HCT116 (cell line): ENCODE measurements around the gene RHBDL3. TPM values are rescaled to one million over a fixed set of nuclear protein-coding genes. Genes with fewer than 3 reads are reported as not detected.
A peak's percentile ranks its signal among the peaks of the same experiment; 100 is the strongest.

Source experiments
- ATAC-seq: fragments of 200-7000 bp; cut with Tn5 transposase; 2 replicates; pipeline ENCODE4 v1.9.1; 2020; ENCODE audit warnings: mild to moderate bottlenecking, moderate library complexity
- BruUV-seq: library from RNA; stranded (reverse); fragments of 400-500 nt; replicated peaks from 2 replicates; lab custom pipeline; 2021; lab: Mats Ljungman, UMichigan
- CTCF ChIA-PET: fragments of 300-600 bp; sonication (Branson Sonifier 250); formaldehyde crosslinking; loops from one replicate; lab custom pipeline; 2021; ENCODE audit warnings: antibody characterized with exemption; lab: Charles Lee
- POLR2A ChIA-PET: fragments of 300-600, 350-600 bp; sonication (Branson Sonifier 250); formaldehyde crosslinking; loops from one replicate; lab custom pipeline; 2021; ENCODE audit warnings: antibody characterized with exemption; lab: Charles Lee
- RAD21 ChIA-PET, 2 experiments: fragments of 300-600 bp; sonication (Branson Sonifier 250); formaldehyde crosslinking; loops; one replicate each; lab custom pipeline; 2023; ENCODE audit warnings: low total read pairs in 2 of 2; ENCODE audit not compliant: uncharacterized antibody in 2 of 2, unreplicated experiment in 2 of 2, low non-redundant PET in 1 of 2; lab: Charles Lee
- DNase-seq: peaks from one replicate; pipeline ENCODE4 v3.0.0-alpha.2; 2010; ENCODE audit warnings: low read depth, low spot score
- H2AFZ ChIP-seq: fragments of 200-600 bp; shearing (Covaris generic), sonication (generic); 2 replicates; pipeline ENCODE4 v1.6.1; 2017; ENCODE audit warnings: low read depth, mixed run types, mixed read lengths, antibody characterized with exemption, low read length; ENCODE audit not compliant: poor library complexity, severe bottlenecking
- H3K27ac ChIP-seq: 2 replicates; pipeline ENCODE4 v1.5.1; 2012; ENCODE audit warnings: low read depth, low read length
- H3K27me3 ChIP-seq: fragments of 200-600 bp; sonication (generic); 2 replicates; pipeline ENCODE4 v1.6.1; 2016; ENCODE audit warnings: mixed run types, low read length, mixed read lengths; ENCODE audit not compliant: insufficient read depth
- H3K36me3 ChIP-seq, 2 experiments: fragments of 200-500 bp in 1 of 2; fragments of 200-600 bp in 1 of 2; sonication (Bioruptor generic) in 1 of 2; sonication (generic) in 1 of 2; 2 replicates each; pipeline versions ENCODE4 v1.5.1 to v1.6.1; 2014 to 2016; ENCODE audit warnings: low read length in 2 of 2, inconsistent platforms in 1 of 2, mixed read lengths in 1 of 2, mixed run types in 1 of 2; ENCODE audit not compliant: insufficient read depth in 2 of 2, control insufficient read depth in 1 of 2
- H3K4me1 ChIP-seq, 2 experiments: fragments of 200-600 bp in 1 of 2; sonication (generic) in 1 of 2; 2 replicates each; pipeline versions ENCODE4 v1.5.1 to v1.6.1; 2012 to 2017; ENCODE audit warnings: low read length in 2 of 2, inconsistent platforms in 1 of 2, mild to moderate bottlenecking in 1 of 2, mixed read lengths in 1 of 2, mixed run types in 1 of 2, moderate library complexity in 1 of 2; ENCODE audit not compliant: insufficient read depth in 2 of 2, control insufficient read depth in 1 of 2
- H3K4me2 ChIP-seq: fragments of 200-600 bp; sonication (generic); 2 replicates; pipeline ENCODE4 v1.6.1; 2017; ENCODE audit warnings: mixed run types, low read length, mixed read lengths
- H3K4me3 ChIP-seq, 2 experiments: fragments of 200-600 bp in 1 of 2; sonication (generic) in 1 of 2; replicated peaks in 1 of 2; 2 replicates each; pipeline ENCODE4 v1.5.1; 2011 to 2016; ENCODE audit warnings: low read length in 2 of 2, control low read depth in 1 of 2, low read depth in 1 of 2, mild to moderate bottlenecking in 1 of 2, mixed read lengths in 1 of 2, mixed run types in 1 of 2
- H3K79me2 ChIP-seq: fragments of 200-600 bp; sonication (generic); 2 replicates; pipeline ENCODE4 v1.6.1; 2017; ENCODE audit warnings: mild to moderate bottlenecking, mixed run types, low read length, moderate library complexity, mixed read lengths; ENCODE audit not compliant: insufficient read depth
- H3K9ac ChIP-seq: fragments of 200-600 bp; sonication (generic); 2 replicates; pipeline ENCODE4 v1.6.1; 2016; ENCODE audit warnings: low read length, mixed read lengths
- H3K9me2 ChIP-seq: fragments of 200-600 bp; sonication (generic), shearing (Covaris generic); 2 replicates; pipeline ENCODE4 v1.6.1; 2017; ENCODE audit warnings: mixed run types, mild to moderate bottlenecking, moderate library complexity; ENCODE audit not compliant: insufficient read depth
- H3K9me3 ChIP-seq, 2 experiments: fragments of 200-500 bp in 1 of 2; fragments of 200-600 bp in 1 of 2; sonication (Bioruptor generic) in 1 of 2; sonication (generic) in 1 of 2; 2 replicates each; pipeline ENCODE4 v1.6.1; 2014 to 2017; ENCODE audit warnings: low read length in 2 of 2, mixed read lengths in 2 of 2, inconsistent platforms in 1 of 2, low read depth in 1 of 2, mild to moderate bottlenecking in 1 of 2, mixed run types in 1 of 2, moderate library complexity in 1 of 2; ENCODE audit not compliant: control insufficient read depth in 1 of 2, insufficient read depth in 1 of 2
- H4K20me1 ChIP-seq: fragments of 200-600 bp; sonication (generic), shearing (Covaris generic); 2 replicates; pipeline ENCODE4 v1.6.1; 2017; ENCODE audit warnings: mixed run types, mild to moderate bottlenecking, moderate library complexity; ENCODE audit not compliant: insufficient read depth
- CTCF ChIP-seq, 3 experiments: fragments of 200-600 bp in 1 of 3; sonication (generic) in 1 of 3; IDR thresholded peaks in 2 of 3; conservative IDR thresholded peaks in 1 of 3; 2 replicates each; pipeline ENCODE4 v1.5.1; 2012 to 2017; ENCODE audit warnings: low read depth in 2 of 3, low read length in 2 of 3, antibody characterized with exemption in 1 of 3, borderline replicate concordance in 1 of 3, control low read depth in 1 of 3, mild to moderate bottlenecking in 1 of 3, mixed read lengths in 1 of 3, mixed run types in 1 of 3, moderate library complexity in 1 of 3; ENCODE audit not compliant: insufficient read depth in 1 of 3
- EZH2phosphoT487 ChIP-seq: fragments of 200-600 bp; IDR thresholded peaks from 2 replicates; pipeline ENCODE4 v1.6.1; 2018; ENCODE audit warnings: antibody characterized with exemption, borderline replicate concordance
- REST ChIP-seq: IDR thresholded peaks from 2 replicates; pipeline ENCODE4 v1.6.1; 2012; ENCODE audit warnings: low read depth
- SIN3A ChIP-seq: IDR thresholded peaks from 2 replicates; pipeline ENCODE4 v1.6.1; 2012; ENCODE audit warnings: low read depth
- intact Hi-C: fragments of 100-400 bp; cut with micrococcal nuclease; formaldehyde crosslinking; loops from 2 replicates; pipeline ENCODE4 v1.10.0; 2022
- total RNA-seq: library from RNA; stranded (reverse); gene quantifications from one replicate; pipeline ENCODE4 v1.2.1, GENCODE V29; 2021; ENCODE audit not compliant: unreplicated experiment

RHBDL3 gene
- total RNA-seq, 1 experiment from 2014 or later, result 4.0 TPM

GRCh38 chr17:32341141-32341856 lies 75.7 kb downstream of the RHBDL3 start:
- RAD21 ChIA-PET, result no interaction called here
- ATAC-seq (peak; percentile 33), DNase-seq (no peak)
- H3K27ac ChIP-seq, result peak overlapping the region; percentile 89
- H3K4me2 ChIP-seq, result peak overlapping the region; percentile 98
- H3K36me3 ChIP-seq, result 0 out of 4 replicates have a peak, but pooled peaks cover 0 to 2% of the 10 kb centered on the region in 2 experiments
- H3K4me3 ChIP-seq, result peak overlapping the region; percentile 74 to 94
- TSS peak; percentile 44 for BruUV-seq
- peak overlapping the region; percentile 79 for H3K9ac ChIP-seq
- POLR2A ChIA-PET, result interaction anchor here (1.2 to 1.5 kb wide), 2 partner anchors 10 kb away, joined by 3 read pairs; no protein-coding TSS in a partner anchor
- no peaks in the 10 kb centered on the region for H3K27me3 ChIP-seq
- TF ChIP-seq EZH2phosphoT487 (no peak), CTCF (IDR thresholded peaks at IDR 0.05 in 2 of 3, conservative IDR thresholded peaks at IDR 0.05 in 1 of 3; ENCODE audit: borderline replicate concordance in 1 of 3, insufficient read depth in 1 of 3, low read depth in 2 of 3, low read length in 2 of 3) (peak in 2 of 3 experiments; percentile 23 to 26; a peak in 3 of 6 replicates), SIN3A (no peak), REST (no peak)
- peak overlapping the region; percentile 60 for H2AFZ ChIP-seq
- no peaks in the 10 kb centered on the region for H4K20me1 ChIP-seq
- H3K4me1 ChIP-seq, result peaks cover 7 to 17% of the 10 kb centered on the region in 2 experiments; a peak in 3 of 4 replicates
- no peaks in the 10 kb centered on the region for H3K9me2 ChIP-seq
- H3K79me2 ChIP-seq, result peaks cover 4% of the 10 kb centered on the region; the same call in 1 of the 2 replicates
- intact Hi-C loops, result no loop called here
- CTCF ChIA-PET, result interaction anchor here (0.6 kb wide), 1 partner anchor 9 kb away, joined by 3 read pairs; no protein-coding TSS in a partner anchor
- H3K9me3 ChIP-seq, result no peaks in the 10 kb centered on the region
